TTC549 (cell line): ENCODE measurements around the gene CD48.
"Not testable (repeated sequence)": the region's sequence is repeated elsewhere in the genome, so short reads cannot be mapped to it uniquely, and the experiment has no call there.

Experiments used
- FAIRE-seq: peaks from 2 replicates; lab custom pipeline; 2012; peaks lifted over from hg19 to GRCh38; lab: Jason Lieb, UNC

The CD48 gene

DNA sequence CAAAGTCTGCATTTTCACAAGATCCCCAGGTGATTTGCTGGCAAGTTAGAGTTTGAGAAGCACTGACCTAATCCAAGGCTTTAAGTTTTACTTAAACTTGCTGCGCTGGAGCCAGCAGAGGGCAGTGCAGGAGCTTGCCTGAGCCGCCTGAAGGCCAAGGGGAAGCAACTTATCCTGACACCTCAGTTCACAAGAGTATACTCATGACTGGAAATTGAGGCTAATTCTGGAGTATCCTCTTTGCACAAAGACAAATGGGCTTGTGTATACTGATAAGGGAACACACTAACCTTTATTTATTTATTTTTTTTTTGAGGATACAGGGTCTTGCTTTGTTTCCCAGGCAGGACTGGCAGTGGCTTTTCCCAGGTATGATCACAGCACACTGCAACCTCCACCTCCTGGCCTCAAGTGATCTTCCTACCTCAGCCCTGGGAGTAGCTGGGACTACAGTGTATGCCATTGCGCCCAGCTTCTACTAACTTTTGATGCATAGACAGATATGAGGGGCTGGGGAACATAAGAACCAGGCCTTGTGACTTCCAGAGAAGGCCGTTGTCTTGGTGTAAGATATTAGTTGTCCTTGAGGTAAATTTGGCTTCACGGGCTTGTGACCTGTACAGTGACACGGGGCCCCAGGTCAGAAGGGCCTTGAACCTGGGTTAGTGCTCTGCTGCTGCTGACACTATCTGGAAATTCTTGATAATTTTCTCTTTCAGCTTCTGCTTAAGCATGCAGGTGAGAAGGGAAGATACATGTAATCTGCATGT lies 35.8 kb downstream of the CD48 start:
- FAIRE-seq: peak; percentile 78

DNA sequence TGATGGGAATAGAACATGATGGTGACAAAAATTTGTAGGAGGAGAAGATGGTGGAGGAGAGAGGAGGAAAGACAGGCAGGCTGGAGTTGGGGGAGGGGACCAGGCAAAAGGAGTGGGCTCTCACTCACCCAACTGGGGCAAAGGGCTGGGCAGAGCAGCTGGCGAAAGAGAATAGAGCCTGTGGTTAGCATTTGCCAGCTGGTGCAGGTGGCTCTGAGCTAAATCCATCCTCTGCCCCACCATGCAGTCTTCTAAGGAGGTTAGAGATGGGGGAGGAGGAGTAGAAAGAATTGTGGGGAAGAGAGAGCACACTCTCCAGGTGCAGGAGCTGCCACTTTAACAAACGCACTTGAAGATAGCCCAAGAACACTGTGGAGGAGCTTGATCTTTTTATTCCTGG lies 37.2 kb downstream of the CD48 start:
- FAIRE-seq: no peak

DNA sequence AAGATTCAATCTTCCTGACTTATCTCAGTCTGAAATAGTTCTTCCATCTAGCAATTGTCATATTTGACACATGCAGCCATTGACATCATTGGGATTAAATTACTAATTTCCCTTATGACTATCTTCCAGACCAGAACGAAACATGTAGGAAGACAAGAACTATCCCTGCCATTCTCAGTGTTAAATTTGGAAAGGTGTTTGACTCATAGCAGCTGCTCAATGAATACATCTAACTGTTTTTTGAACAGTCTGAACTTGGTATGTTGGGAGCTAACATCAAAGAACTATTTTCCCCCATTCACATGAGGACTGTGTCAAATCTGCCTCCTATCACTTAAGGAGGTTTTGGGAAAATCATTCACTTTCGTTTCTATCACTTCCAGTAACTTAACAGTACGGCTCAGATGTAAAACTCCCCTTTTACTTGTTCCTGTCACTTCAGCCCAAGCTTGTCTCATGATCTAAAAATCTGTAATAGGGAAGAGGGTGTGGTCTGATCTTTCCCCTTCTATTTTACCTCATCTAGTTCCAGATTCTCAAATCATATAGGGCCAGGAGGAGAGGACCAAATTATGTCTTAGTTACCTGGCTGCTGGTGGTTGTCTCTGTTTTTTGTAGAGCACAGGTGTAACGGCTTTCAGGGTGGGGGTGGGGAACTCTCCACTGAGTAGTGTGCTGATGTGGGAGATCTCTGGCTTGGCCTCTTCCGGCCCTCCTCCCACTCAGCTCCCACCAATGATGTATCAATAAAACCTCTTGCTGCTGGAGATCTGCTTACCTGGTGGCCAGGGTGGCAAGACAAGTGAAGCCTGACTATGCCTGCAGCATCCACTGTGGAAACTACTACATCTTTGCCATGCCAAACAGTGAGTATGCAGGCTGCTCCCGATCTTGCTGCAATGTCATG lies 38.6 kb downstream of the CD48 start:
- FAIRE-seq: no peak

DNA sequence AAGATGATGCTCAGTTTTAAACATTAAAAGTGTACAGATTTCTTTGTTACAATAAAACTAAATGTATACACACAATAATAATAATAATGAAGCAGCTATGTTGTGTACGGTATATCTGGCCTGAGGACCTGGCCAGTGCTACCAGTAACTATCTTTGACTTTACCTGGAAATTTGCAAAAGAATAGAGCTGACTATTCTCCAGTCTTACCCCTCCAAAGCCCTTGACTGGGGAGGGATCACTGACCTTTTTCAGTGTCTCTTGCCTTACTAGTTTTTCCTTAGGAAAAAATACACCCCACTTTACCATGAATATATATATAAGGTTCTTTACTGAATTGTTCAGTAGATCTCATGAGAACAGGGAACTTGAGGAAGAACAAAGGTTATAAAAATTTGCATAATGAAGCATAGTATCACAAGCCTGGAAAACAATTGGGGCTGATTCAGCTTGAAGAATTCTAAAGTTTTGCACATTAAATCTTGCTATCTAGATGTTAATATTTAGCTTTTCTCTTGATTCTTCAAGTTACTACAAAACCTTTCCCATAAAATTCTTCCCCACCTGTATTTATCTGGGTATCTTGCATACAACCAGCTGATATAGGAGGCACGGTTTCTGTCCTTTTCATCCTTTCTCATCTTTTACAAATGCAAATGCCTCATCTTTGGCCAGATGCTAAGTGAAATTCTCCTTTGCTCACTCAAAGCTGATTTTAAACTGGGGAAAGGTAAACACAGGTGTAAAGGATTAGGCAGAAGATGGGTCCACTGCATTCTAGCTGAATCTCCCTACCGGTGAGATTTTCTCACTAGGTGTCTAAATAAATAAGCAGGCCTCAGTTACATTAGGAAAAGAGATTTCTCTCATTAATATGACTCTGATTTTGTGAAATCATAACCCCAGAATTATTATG lies 39.8 kb downstream of the CD48 start:
- FAIRE-seq: no peak

DNA sequence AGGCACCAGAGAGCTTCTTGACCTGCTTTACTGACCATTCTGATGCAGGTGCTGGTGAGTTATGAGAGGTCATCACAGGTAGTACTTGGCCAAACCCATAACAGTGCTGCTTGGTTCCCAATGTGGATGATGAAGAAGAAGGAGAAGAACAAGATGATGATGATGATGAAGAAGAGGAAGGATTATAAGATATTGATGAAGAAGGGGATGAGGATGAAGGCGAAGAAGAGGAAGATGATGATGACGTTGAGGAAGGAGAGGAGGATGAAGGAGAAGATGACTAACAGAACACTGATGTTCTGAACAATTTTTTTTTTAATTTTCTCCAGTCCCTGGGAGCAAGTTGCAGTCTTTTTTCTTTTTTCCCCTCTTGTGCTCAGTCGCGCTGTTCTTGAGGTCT lies 40.9 kb downstream of the CD48 start:
- FAIRE-seq: no peak

DNA sequence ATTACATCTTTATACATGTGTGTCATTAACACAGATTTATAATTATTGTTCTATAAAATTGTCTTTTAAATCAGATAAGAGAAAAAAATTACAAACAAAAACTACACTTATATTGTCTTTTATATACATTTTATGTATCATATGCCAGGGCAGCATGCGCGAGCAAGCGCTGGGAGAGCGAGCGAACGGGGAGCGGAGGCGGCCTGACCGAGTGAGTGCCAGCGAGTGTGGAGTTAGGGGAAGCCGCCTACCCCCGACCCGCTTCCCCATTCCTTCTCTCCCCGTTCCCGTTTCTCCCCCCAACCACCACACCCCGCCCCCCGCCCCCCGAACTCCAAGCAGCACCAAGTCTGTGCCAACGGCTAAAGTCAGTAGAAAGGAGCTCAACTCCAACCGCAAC lies 41.8 kb downstream of the CD48 start:
- no peak for FAIRE-seq

DNA sequence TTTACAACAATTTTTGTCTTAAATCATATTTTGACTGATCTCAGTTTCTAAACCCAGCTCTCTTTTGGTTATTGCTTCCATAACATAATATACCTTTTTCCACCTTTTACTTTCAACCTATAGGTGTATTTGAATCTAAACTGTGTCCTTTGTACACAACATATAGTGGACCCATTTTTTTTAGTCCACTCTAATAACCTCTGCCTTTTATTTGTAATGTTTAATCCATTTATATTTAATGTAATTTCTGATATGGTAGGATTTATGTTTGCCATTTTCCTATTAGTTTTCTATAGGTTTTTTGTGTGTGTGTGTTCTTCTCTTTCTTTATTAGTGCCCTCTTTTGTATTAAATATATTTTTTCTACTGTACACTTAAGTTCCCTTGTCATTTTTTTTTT lies 42.3 kb downstream of the CD48 start:
- no peak for FAIRE-seq

DNA sequence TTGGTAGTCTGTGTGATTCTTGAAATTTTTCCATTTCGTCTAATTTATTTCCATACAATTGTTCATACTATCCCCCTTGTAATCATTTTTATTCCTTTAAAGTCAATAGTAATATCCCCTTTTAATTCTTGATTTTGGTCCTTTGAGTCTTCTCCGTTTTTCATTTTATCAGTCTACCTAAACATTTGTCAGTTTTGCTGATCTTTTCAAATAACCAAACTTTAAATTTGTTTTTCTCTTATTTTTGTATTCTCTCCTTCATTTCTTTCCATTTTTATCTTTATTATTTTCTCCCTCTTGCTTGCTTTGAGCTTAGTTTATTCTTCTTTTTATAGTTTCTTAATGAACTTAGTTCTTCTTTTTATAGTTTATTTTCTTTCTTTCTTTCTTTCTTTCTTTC lies 43.7 kb downstream of the CD48 start:
- FAIRE-seq: peak; percentile 63

DNA sequence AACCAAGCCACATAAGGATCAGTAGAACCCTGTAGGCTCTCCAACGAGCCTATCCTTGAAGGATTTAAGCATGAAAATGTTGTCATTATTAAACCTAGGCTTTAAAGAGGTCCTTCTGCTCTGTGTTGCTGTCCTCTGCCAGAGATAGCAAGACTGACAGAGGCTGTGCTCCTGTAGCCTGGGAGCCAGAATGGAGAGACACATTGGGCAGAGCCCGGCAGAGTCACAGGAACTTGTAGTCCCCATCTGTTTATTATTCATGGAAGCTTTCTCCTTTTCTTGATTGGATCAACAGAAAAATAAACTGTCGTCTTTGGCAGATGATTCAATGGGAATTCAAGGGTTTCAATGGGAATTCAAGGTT lies 45.6 kb downstream of the CD48 start:
- FAIRE-seq: no peak

DNA sequence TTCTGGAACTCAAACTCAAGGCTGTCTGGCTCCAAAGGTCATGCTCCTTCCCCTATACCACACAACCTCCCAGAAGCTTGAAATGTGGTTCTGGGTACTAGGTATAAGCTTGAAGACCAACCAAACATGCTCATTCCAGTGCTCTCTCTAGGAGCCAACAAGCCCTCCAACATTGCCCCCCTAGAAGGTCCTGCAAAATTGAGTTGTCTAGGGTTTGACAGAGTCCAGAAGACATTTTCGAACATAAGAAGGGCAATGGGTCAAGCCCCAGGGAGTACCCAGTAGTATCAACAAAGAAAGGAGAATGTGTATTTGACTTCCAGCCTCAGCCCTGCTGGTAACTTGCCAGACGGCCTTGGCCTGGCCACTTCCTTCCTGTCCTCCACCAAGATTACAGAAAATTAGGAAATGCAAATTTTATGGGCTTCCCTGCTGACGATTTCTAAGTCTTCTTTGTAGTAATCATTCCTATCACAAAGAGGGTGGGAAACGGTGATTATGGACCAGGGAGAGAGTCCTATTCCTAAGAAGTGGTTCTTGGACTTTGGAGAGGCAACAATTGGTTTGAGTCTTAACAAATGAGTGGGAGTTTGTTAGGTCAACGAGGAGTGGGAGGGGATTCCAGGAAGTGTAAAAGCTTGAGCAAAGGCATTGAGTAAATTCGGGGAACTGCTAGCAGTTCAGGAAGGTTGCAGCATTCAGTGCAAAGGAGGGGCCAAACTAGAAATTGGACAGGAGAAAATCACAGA lies 46.1 kb downstream of the CD48 start:
- no peak for FAIRE-seq

DNA sequence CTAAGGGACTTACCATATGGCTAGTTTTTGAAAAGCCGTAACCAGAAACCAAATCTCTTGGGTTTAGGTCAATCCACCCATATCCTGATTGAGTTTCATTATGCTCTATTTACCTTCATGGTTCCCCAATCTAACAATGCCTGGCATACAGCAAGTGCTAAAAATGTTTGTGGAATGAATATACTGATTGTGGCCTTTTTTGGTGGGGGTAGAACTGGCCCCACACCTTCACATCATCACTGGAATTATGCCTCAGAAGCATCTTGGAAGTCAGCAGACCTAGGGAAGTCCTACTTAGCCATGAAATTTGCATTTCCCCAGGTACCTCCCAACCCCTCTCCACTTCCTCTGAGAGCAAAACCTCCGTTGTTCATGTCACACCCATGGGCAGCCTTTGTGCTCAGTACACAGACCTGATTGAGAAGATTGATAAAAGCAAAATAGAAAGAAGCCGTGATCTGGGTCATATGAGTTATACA lies 47.0 kb downstream of the CD48 start:
- FAIRE-seq: no peak

DNA sequence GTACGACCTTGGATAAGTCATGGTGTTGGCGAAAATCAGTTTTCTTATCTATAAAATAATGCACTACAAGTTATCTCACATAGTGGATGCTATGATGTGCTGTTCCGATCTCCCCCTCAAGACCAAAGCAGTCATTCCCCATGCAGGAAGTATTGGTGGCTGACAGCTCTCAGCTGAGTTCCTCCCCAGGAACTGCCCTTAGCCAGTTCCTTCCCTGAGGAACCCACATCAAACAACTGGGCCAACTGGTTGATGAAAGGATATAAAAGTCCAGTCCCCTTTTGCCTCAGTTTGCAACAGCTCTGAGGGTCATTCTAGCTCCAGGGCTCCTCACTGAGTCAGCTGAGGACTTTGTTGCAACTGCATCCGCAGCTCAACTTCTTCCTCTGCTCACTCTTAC lies 48.7 kb downstream of the CD48 start:
- no peak for FAIRE-seq

DNA sequence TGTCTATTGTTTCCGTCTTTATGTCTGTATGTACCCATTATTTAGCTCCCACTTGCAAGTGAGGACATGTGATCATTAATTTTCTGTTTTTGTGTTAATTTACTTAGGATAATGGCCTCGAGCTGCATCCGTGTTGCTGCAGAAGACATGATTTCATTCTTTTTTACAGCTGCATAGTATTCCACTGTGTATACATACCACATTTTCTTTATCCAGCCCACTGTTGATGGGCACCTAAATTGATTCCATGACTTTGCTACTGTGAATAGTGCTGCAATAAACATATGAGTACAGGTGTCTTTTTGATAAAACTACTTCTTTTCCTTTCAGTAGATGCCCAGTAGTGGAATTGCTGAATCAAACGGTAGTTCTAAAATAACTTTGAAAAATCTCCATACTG lies 52.1 kb downstream of the CD48 start:
- no peak for FAIRE-seq

DNA sequence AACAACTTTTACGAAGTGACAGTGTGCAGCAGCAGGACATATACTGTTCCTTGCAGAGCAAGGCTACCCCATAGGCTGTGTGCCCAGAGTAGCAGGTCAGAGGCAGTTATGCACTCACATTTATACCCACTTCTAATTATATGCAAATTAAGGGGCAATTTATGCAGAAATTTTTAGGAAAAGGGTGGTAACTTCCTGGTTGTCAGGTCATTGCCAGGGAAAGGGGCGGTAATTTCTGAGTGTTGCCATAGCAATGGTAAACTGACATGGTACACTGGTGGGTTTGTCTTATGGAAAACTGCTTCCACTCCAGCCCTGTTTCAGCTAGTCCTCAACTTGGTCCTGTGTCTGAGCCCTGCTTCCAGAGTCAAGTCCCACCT lies 52.8 kb downstream of the CD48 start:
- FAIRE-seq: no peak

DNA sequence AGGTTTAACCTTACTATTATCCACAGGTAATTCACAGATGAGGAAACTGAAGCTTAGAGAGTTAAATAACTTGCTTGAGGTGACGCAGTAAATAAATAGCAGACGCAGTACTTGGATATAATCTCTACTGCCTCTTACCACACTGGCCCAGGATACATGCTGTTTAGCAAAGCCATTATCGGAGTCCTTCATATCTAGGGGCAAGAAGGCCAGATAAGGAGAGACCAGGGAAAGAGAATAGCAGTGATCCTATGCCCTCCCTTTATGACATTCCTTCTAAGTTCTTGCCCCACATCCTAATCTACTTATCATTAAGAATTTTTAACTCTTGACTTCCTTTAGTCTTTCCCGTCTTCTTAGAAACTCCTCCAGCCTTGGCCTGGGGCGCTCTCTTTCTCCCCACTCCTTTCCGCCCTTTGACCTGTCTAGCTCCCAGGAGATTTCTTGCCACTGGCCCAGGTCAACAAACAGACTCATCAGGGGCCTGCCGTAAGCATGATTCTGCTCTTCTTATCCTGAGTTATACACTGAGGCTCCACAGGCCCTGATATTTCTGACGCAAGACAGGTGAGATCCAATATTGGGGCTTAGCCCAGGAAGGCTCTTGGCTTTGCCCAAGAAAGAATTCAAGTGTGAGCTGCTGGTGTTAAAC lies 53.3 kb downstream of the CD48 start:
- no peak for FAIRE-seq

DNA sequence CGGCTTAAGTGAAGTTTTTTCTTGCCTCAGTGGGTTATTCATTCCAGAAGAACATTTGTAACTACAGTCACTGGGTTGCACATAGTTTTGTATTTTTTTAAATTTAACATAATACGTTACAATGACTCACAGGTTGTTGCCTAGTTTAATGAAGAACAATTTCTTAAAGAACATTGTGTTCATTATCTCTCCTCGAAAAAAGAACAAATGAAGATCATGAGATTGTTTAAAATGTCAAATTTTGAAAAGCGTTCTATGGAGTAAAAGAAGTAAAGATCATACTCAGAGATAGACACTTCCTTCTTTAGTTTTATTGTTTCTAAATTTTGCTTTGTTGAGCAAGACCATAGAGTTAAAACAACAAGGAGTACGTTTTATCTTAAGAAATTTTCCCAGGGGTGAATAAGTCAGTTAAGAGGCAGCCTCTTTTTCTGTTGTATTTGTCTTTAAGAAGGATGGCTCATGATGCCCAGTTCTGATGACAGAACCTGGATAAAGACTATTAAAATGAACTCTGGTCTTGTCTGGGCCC lies 54.3 kb downstream of the CD48 start:
- peak; percentile 46 for FAIRE-seq

DNA sequence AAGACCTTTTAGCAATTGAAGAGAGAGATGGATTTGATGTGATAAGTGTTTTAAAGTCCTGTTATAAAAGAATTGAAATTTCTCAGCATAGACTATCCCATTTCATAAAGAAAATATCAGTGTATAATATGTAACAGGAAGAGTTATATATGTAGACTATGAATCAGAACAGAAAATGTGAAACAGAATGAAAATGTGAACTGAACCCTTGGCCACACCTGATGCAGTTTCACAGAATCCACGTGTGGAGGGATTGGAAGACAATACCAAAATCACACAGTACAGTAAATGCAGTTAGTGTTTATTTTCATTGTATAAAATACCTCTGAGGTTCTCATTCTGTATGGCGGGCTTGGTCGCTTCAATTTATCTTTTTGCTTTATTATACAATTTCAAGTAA lies 54.9 kb downstream of the CD48 start:
- FAIRE-seq: no peak

DNA sequence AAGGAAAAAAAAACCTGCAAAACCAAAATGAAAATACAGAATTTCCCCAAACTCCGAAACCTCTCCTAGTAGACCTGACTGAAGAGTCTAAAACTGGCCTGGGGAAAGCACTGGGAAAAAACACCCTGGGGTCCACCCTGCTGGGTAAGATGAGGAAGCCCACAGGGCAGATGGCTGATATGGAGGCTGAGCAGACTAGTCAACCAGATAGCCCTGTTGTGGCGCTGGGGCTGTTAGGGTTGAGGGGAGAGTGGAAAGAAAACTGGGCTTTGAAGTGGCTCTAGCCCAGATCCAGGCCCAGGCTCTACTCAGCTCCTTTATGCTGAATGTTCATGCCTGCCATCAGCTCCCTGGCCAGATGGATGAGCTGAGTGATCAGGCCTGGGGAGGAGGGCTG lies 58.0 kb downstream of the CD48 start:
- no peak for FAIRE-seq

DNA sequence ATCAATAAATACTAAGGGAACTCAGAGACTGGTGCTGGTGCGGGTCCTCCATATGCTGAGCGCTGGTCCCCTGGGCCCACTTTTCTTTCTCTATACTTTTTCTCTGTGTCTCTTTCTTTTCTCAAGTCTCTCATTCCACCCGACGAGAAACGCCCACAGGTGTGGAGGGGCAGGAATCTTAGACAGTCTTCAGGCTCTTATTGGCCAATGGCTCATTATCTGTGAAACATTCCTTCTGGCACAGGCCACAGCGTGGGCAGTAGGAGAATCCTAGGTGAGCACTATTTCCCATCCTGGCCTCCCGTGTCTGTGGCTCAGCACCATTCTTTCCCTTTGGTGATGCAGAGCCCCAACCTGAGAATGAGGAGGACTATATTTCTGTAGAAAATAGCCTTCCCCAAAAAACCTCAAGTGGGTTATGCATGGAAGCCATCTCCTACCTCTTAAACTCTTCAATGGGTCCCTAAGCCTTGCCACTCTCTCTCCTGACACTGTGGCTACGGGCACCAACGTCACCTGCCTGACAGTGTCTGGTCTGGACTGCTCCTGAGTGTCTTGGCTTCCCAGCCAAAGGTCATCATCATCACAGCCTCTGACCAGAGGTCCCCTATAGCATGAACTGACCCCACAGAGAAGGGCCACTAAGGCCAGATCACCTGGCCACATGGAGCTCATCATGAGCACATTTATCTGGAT lies 58.5 kb downstream of the CD48 start:
- FAIRE-seq: no peak

DNA sequence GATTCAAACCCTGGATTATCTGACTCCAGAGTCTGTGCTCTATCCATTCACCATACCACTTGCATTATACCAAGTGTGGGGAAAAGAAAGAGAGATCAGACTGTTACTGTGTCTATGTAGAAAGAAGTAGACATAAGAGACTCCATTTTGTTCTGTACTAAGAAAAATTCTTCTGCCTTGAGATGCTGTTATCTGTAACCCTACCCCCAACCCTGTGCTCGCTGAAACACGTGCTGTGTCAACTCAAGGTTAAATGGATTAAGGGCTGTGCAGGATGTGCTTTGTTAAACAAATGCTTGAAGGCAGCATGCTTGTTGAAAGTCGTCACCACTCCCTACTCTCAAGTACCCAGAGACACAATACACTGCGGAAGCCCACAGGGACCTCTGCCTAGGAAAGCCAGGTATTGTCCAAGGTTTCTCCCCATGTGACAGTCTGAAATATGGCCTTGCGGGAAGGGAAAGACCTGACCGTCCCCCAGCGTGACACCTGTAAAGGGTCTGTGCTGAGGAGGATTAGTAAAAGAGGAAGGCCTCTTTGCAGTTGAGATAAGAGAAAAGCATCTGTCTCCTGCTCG lies 59.5 kb downstream of the CD48 start:
- not testable (repeated sequence) for FAIRE-seq
